Chondrocyte (in vitro differentiated cells): ENCODE data around the gene PTPN23. TPM values are rescaled to one million over a fixed set of nuclear protein-coding genes. Genes with fewer than 3 reads are reported as not detected.
"Not testable (repeated sequence)": the region's sequence is repeated elsewhere in the genome, so short reads cannot be mapped to it uniquely, and the experiment has no call there.

Experiments used
- DNase-seq: peaks from one replicate; pipeline ENCODE4 v3.0.0; 2021; ENCODE audit warnings: mixed read lengths, low spot score
- H3K27ac Mint-ChIP-seq: one replicate; pipeline ENCODE4 v1.8.0; 2021; ENCODE audit warnings: mild to moderate bottlenecking, moderate library complexity, mixed read lengths; ENCODE audit not compliant: unreplicated experiment
- H3K27me3 Mint-ChIP-seq: 2 replicates; pipeline ENCODE4 v1.8.0; 2021; ENCODE audit warnings: low read depth, mixed read lengths
- H3K36me3 Mint-ChIP-seq: 2 replicates; pipeline ENCODE4 v1.8.0; 2021; ENCODE audit warnings: low read depth, mixed read lengths
- H3K4me1 Mint-ChIP-seq: 2 replicates; pipeline ENCODE4 v1.8.0; 2021; ENCODE audit warnings: low read depth, mild to moderate bottlenecking, mixed read lengths
- H3K4me3 Mint-ChIP-seq: one replicate; pipeline ENCODE4 v1.8.0; 2021; ENCODE audit warnings: mild to moderate bottlenecking, moderate library complexity, mixed read lengths; ENCODE audit not compliant: unreplicated experiment
- H3K9me3 Mint-ChIP-seq: 2 replicates; pipeline ENCODE4 v1.8.0; 2021; ENCODE audit warnings: low read depth, mixed read lengths
- total RNA-seq: library from RNA; stranded (reverse); gene quantifications from 3 replicates; pipeline ENCODE4 v1.2.1, GENCODE V29; 2021
- TF ChIP-seq, protein P1 (sequence below): fragments of 200-600 bp; sonication (generic); IDR thresholded peaks from 2 replicates; pipeline ENCODE4 v1.5.0; 2021; ENCODE audit warnings: antibody characterized with exemption, mild to moderate bottlenecking, moderate library complexity

PTPN23 gene
- total RNA-seq, 1 donor from 2014 or later, result 47.8 TPM

- H3K27ac Mint-ChIP-seq, result no peak overlapping the region
- no peak overlapping the region for H3K4me3 Mint-ChIP-seq
- no peaks in the 10 kb centered on the region for H3K9me3 Mint-ChIP-seq
- TF ChIP-seq, protein P1, sequence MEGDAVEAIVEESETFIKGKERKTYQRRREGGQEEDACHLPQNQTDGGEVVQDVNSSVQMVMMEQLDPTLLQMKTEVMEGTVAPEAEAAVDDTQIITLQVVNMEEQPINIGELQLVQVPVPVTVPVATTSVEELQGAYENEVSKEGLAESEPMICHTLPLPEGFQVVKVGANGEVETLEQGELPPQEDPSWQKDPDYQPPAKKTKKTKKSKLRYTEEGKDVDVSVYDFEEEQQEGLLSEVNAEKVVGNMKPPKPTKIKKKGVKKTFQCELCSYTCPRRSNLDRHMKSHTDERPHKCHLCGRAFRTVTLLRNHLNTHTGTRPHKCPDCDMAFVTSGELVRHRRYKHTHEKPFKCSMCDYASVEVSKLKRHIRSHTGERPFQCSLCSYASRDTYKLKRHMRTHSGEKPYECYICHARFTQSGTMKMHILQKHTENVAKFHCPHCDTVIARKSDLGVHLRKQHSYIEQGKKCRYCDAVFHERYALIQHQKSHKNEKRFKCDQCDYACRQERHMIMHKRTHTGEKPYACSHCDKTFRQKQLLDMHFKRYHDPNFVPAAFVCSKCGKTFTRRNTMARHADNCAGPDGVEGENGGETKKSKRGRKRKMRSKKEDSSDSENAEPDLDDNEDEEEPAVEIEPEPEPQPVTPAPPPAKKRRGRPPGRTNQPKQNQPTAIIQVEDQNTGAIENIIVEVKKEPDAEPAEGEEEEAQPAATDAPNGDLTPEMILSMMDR, result no peak
- DNase-seq, result no peak
- H3K36me3 Mint-ChIP-seq, result peaks cover 19% of the 10 kb centered on the region
- H3K27me3 Mint-ChIP-seq, result no peaks in the 10 kb centered on the region
- no peaks in the 10 kb centered on the region for H3K4me1 Mint-ChIP-seq
Observed at GRCh38 chr3:47347217-47347801, 33.5 kb upstream of the PTPN23 start.

GRCh38 chr3:47348411-47349154, 32.2 kb upstream of the PTPN23 start:
- no peaks in the 10 kb centered on the region for H3K4me1 Mint-ChIP-seq
- no peaks in the 10 kb centered on the region for H3K27me3 Mint-ChIP-seq
- TF ChIP-seq, protein P1, result no peak
- no peak for DNase-seq
- no peaks in the 10 kb centered on the region for H3K9me3 Mint-ChIP-seq
- H3K27ac Mint-ChIP-seq, result no peak overlapping the region
- H3K36me3 Mint-ChIP-seq, result peaks cover 15% of the 10 kb centered on the region
- H3K4me3 Mint-ChIP-seq, result no peak overlapping the region

GRCh38 chr3:47355010-47355409, 25.8 kb upstream of the PTPN23 start:
- DNase-seq, result no peak
- TF ChIP-seq, protein P1, result no peak
- H3K9me3 Mint-ChIP-seq, result peaks cover 19% of the 10 kb centered on the region
- H3K36me3 Mint-ChIP-seq, result peaks cover 7% of the 10 kb centered on the region
- no peak overlapping the region for H3K27ac Mint-ChIP-seq
- no peak overlapping the region for H3K4me3 Mint-ChIP-seq
- no peaks in the 10 kb centered on the region for H3K4me1 Mint-ChIP-seq
- H3K27me3 Mint-ChIP-seq, result no peaks in the 10 kb centered on the region

GRCh38 chr3:47356201-47356600, 24.6 kb upstream of the PTPN23 start:
- peaks cover 10% of the 10 kb centered on the region for H3K36me3 Mint-ChIP-seq
- H3K27me3 Mint-ChIP-seq, result no peaks in the 10 kb centered on the region
- peaks cover 24% of the 10 kb centered on the region for H3K9me3 Mint-ChIP-seq
- H3K4me1 Mint-ChIP-seq, result no peaks in the 10 kb centered on the region
- DNase-seq, result no peak
- no peak overlapping the region for H3K27ac Mint-ChIP-seq
- TF ChIP-seq, protein P1, result no peak
- no peak overlapping the region for H3K4me3 Mint-ChIP-seq

DNA sequence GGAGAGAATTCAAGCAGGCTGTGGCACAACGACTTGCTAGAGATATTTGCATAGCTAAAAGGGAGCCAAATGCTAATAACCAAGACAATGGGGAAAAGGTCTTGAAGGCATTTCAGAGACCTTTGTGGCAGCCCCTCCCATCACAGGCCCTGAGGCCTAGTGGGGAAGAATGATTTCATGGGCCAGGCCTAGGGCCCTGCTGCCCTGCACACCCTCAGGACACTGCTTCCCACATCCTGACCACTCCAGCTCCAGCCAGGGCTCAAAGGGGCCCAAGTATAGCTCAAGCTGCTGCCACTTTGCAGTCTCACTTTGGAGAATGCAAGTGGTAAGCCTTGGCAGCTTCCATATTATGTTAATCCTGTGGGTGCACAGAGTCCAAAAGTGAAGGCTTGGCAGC, 21.5 kb upstream of the PTPN23 start:
- Mint-ChIP-seq H3K4me3 (no peak overlapping the region), H3K4me1 (no peaks in the 10 kb centered on the region), H3K9me3 (peaks cover 24% of the 10 kb centered on the region), H3K36me3 (peaks cover 8% of the 10 kb centered on the region), H3K27me3 (no peaks in the 10 kb centered on the region), H3K27ac (no peak overlapping the region)
- TF ChIP-seq, protein P1, result no peak
- DNase-seq, result no peak

GRCh38 chr3:47360110-47360517, 20.7 kb upstream of the PTPN23 start:
- H3K9me3 Mint-ChIP-seq, result peaks cover 24% of the 10 kb centered on the region
- not testable (repeated sequence) for H3K36me3 Mint-ChIP-seq, H3K27ac Mint-ChIP-seq, H3K4me1 Mint-ChIP-seq, H3K27me3 Mint-ChIP-seq, DNase-seq, H3K4me3 Mint-ChIP-seq
